ENCODE measurements around the gene RAB7B. TPM values are rescaled to one million over a fixed set of nuclear protein-coding genes. Genes with fewer than 3 reads are reported as not detected.

RAB7B gene
- total RNA-seq, 1 donor from 2014 or later = 4.4 TPM

DNA sequence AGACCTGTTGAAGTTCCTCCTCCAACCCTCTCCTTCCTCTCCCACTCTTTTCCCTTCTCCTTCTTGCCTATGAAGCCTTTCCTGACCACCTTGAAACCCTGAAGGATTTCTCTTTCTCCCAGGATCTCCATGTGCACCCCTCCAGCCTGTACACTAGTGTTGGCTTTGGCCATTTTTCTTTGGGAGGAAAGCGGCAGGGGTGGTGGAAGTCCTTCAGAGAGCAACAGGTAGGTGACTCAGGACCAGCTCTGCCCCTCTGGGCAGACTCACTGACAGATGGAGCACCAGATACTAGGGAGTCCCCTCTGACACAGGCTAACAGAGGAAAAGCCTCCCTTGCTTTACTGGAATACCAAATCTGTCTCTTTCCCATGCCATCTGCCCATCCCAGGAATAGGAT, 64.5 kb downstream of the RAB7B start:
- no peak for TF ChIP-seq CTCF (conservative IDR thresholded peaks at IDR 0.05)
- no peak overlapping the region for H3K4me3 Mint-ChIP-seq
- H3K36me3 Mint-ChIP-seq (ENCODE audit: low read depth) = no peaks in the 10 kb centered on the region
- H3K9me3 Mint-ChIP-seq = no peaks in the 10 kb centered on the region
- no peak for DNase-seq (ENCODE audit: low read depth, low spot score)
- peaks cover 10% of the 10 kb centered on the region for H3K27me3 Mint-ChIP-seq (ENCODE audit: low read depth)
- H3K4me1 Mint-ChIP-seq = peaks cover 21% of the 10 kb centered on the region
- H3K27ac Mint-ChIP-seq (ENCODE audit: unreplicated experiment) = no peak overlapping the region

DNA sequence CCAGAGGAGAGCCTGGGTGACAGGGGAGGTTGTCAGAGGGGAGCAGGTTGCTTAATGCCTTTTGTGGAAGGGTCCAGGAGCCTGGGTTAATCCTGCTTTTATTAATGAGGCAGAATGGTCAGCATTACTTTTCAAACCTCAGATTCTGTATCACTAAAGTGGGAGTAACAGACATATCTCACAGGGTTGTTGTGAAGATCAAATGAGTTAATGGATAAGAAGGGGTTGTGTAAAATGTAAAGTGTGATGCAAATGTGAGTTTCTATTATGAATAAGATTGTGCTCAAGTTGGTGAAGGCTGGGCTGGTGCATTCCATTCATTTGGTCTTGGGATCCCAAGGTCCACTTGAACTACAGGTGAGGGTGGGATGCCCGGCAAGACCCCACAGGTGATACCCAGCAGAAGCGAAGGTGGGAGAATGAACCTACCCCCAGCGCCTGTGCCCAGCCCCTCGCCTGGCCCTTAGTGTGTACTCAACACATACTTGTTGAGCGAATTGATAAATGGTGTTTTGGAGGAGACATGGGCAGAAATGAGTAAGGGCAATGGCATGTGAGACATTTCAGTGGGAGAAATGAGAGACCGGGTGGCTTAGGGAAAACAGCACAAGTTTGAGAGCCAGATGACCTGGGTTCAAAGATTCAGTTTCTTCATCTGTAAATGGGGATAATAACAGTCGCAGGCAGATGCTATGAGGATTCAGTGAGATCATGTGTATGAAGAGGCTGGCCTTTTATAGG, 66.2 kb downstream of the RAB7B start:
- no peak overlapping the region for H3K27ac Mint-ChIP-seq (ENCODE audit: unreplicated experiment)
- no peak for TF ChIP-seq CTCF (conservative IDR thresholded peaks at IDR 0.05)
- no peaks in the 10 kb centered on the region for H3K36me3 Mint-ChIP-seq (ENCODE audit: low read depth)
- H3K27me3 Mint-ChIP-seq (ENCODE audit: low read depth) = peaks cover 10% of the 10 kb centered on the region
- no peak for DNase-seq (ENCODE audit: low read depth, low spot score)
- H3K9me3 Mint-ChIP-seq = no peaks in the 10 kb centered on the region
- H3K4me3 Mint-ChIP-seq = no peak overlapping the region
- H3K4me1 Mint-ChIP-seq = peaks cover 28% of the 10 kb centered on the region

DNA sequence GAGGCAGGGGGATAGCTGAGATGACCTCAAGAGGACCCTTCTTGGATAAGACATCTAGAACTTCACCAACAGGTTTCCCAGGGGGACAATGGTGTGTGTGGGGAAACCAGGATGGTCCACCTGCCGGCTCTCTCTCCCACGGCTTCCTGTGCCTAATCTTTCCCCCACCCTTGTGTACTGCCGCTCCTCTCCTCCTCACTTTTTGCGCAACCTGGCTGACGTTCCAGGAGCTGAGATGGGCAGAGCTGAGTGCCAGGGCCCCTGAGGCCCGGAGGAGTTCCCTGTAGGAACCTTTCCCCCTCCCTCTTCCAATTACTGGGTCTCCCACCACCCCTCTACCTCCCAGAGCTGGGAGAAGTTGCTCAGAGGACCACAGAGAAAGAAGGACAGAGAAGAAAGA, 66.9 kb downstream of the RAB7B start:
- no peak overlapping the region for H3K4me3 Mint-ChIP-seq
- H3K9me3 Mint-ChIP-seq = no peaks in the 10 kb centered on the region
- no peak overlapping the region for H3K27ac Mint-ChIP-seq (ENCODE audit: unreplicated experiment)
- peaks cover 10% of the 10 kb centered on the region for H3K27me3 Mint-ChIP-seq (ENCODE audit: low read depth)
- no peak for DNase-seq (ENCODE audit: low read depth, low spot score)
- no peak for TF ChIP-seq CTCF (conservative IDR thresholded peaks at IDR 0.05)
- peaks cover 25% of the 10 kb centered on the region for H3K4me1 Mint-ChIP-seq
- no peaks in the 10 kb centered on the region for H3K36me3 Mint-ChIP-seq (ENCODE audit: low read depth)

DNA sequence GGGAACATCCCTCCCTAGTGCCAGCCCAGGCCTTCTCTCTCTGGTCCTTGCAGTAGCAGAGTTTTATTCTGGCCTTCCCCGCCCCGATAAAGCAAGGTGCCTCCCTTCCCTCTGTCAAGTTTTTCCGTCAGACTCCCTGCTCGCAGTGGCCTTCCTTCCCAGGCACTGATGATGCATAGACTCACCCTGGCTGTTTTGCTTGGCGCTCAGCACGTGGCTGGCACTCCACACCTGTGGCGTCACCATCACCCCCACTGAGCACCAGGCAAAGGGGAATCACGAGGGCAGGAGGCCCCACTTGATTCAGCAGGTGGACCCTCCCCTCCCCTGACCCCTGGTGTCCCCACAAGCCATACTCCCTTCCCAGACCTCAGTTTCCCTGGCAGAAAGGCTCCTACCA, 67.3 kb downstream of the RAB7B start:
- Mint-ChIP-seq H3K27ac (ENCODE audit: unreplicated experiment) (no peak overlapping the region), H3K36me3 (ENCODE audit: low read depth) (no peaks in the 10 kb centered on the region), H3K4me3 (no peak overlapping the region), H3K27me3 (ENCODE audit: low read depth) (peaks cover 10% of the 10 kb centered on the region), H3K9me3 (no peaks in the 10 kb centered on the region), H3K4me1 (peaks cover 25% of the 10 kb centered on the region)
- no peak for DNase-seq (ENCODE audit: low read depth, low spot score)
- TF ChIP-seq CTCF (conservative IDR thresholded peaks at IDR 0.05) = no peak

GRCh38 chr1:205934788-205935187, 68.4 kb downstream of the RAB7B start:
- DNase-seq (ENCODE audit: low read depth, low spot score) = no peak
- Mint-ChIP-seq H3K4me3 (no peak overlapping the region), H3K4me1 (peaks cover 21% of the 10 kb centered on the region), H3K36me3 (ENCODE audit: low read depth) (no peaks in the 10 kb centered on the region), H3K9me3 (no peaks in the 10 kb centered on the region), H3K27me3 (ENCODE audit: low read depth) (peaks cover 10% of the 10 kb centered on the region), H3K27ac (ENCODE audit: unreplicated experiment) (no peak overlapping the region)
- TF ChIP-seq CTCF (conservative IDR thresholded peaks at IDR 0.05) = no peak
